ENCODE results near the gene PRKACG.

GRCh38 chr9:68996462-68996861 lies 17.5 kb downstream of the PRKACG start:
- TF ChIP-seq POLR2A (IDR thresholded peaks at IDR 0.05) (no peak), CTCF (IDR thresholded peaks at IDR 0.05) (no peak)

Data from thyroid gland (tissue), 4 donors.